Ovary (tissue), 9 donors: ENCODE measurements around the gene PNMA8C. TPM values are rescaled to one million over a fixed set of nuclear protein-coding genes. Genes with fewer than 3 reads are reported as not detected.

ENCODE experiments used
- DNase-seq, 5 donors: peaks; one replicate each; pipeline ENCODE4 v3.0.0-alpha.2; 2019 to 2020
- H3K27ac ChIP-seq, 2 donors: fragments of 200-600 bp; one replicate each; pipeline versions ENCODE4 v1.5.1 to v1.8.0; 2019 to 2022
- H3K27me3 ChIP-seq: fragments of 200-600 bp; one replicate; pipeline ENCODE4 v1.8.0; 2022
- H3K36me3 ChIP-seq: fragments of 200-600 bp; sonication (generic); one replicate; pipeline ENCODE4 v1.5.1; 2019
- H3K4me1 ChIP-seq: one replicate; pipeline ENCODE4 v1.8.1; 2013; ENCODE audit warnings: mild to moderate bottlenecking, moderate library complexity; ENCODE audit not compliant: insufficient read depth
- H3K4me3 ChIP-seq: fragments of 200-600 bp; sonication (generic); one replicate; pipeline ENCODE4 v1.5.1; 2017
- H3K9me3 ChIP-seq, 2 donors: fragments of 200-600 bp in 1 of 2; sonication (generic) in 1 of 2; one replicate each; pipeline versions ENCODE4 v1.5.1 to v1.8.1; 2013 to 2019; ENCODE audit warnings: mild to moderate bottlenecking in 1 of 2, moderate library complexity in 1 of 2
- CTCF ChIP-seq, 3 donors: fragments of 450-650 bp in 2 of 3; fragments of 200-600 bp in 1 of 3; IDR thresholded peaks; one replicate each; pipeline versions ENCODE4 v1.5.1 to v1.8.0; 2016 to 2022; ENCODE audit warnings: antibody characterized with exemption in 3 of 3, mild to moderate bottlenecking in 1 of 3
- EP300 ChIP-seq: sonication (generic); formaldehyde crosslinking; IDR thresholded peaks from one replicate; pipeline ENCODE4 v1.6.1; 2017; ENCODE audit warnings: antibody characterized with exemption
- POLR2A ChIP-seq: fragments of 450-650 bp; IDR thresholded peaks from one replicate; pipeline ENCODE4 v1.6.1; 2017; ENCODE audit warnings: antibody characterized with exemption, mild to moderate bottlenecking, moderate library complexity
- WGBS, 3 donors: extraction: QIAGEN DNeasy Blood & Tissue Kit in 1 of 3; methylation state at CpG; one replicate each; pipeline versions ENCODE4 v1.1.5 to v1.1.7; 2013 to 2017; 5-methylcytosine and 5-hydroxymethylcytosine counted together
- intact Hi-C, 4 donors: fragments of 100-400 bp; cut with DNase I; formaldehyde crosslinking; loops; one replicate each; pipeline versions ENCODE4 v1.11.0 to v1.15.1; 2022 to 2023
- polyA plus RNA-seq, 2 donors: library from polyadenylated mRNA; stranded (reverse); fragments of 200-250 nt in 1 of 2; fragments of 350-450 nt in 1 of 2; fragmentation: Illumina TruSeq in 1 of 2; extraction: RNeasy Lipid Tissue Mini Kit (QIAGEN cat#74804) in 1 of 2; gene quantifications; one replicate each; pipeline ENCODE4 v1.2.3, GENCODE V29; 2013 to 2014
- total RNA-seq, 7 donors: library from RNA; depleted of rRNA in 2 of 7; stranded (reverse); fragments of >200 nt in 2 of 7; fragmentation: NEBNext Ultra II Directional in 3 of 7; extraction: Animal tissue kit (Norgen Biotek cat#: 25700) in 3 of 7; gene quantifications; one replicate each; pipeline versions ENCODE4 v1.1.0 to v1.2.4, GENCODE V29; 2016 to 2023
- donor health status: DM: no; HTN: no; CAD: no; lungs with moderate emphysema.
- donor health status: DM: no; HTN: no; CAD: no.
- donor health status: Bipolar disorder and iron deficiency.
- donor health status: DM: yes; HTN: yes; CAD: no.
- donor health status: DM: no; HTN: no; CAD: no.
- donor health status: DM: yes; HTN: yes; CAD: no.

PNMA8C gene
- total and polyA plus RNA-seq, 9 donors, result 0.15 to 0.82 (median 0.35) TPM; not detected in 1

- 82 to 85% (median 84%) methylated on average over 33 of the region's 33 CpGs for WGBS, 3 donors
- H3K36me3 ChIP-seq, result no peaks in the 10 kb centered on the region
These were observed 37.2 kb downstream of the PNMA8C start for GRCh38 chr19:46391296-46392251.

GRCh38 chr19:46390866-46391265 is 37.9 kb downstream of the PNMA8C start:
- Histone ChIP-seq H3K27ac (no peak overlapping the region), H3K4me1 (peaks cover 2% of the 10 kb centered on the region), H3K27me3 (no peaks in the 10 kb centered on the region), H3K4me3 (no peak overlapping the region), H3K36me3 (no peaks in the 10 kb centered on the region), H3K9me3 (no peaks in the 10 kb centered on the region)
- TF ChIP-seq EP300 (no peak), CTCF (IDR thresholded peaks at IDR 0.05) (no peak), POLR2A (no peak)
- peak in 3 of 5 donors; percentile 25 to 39 (median 26) for DNase-seq
- WGBS, 3 donors, result 86 to 88% (median 87%) methylated on average over 18 of the region's 18 CpGs
- intact Hi-C loops, result loop anchor here in 3 of 4 donors (5.0 to 10.0 kb wide), 3 partner anchors 106 to 114 kb away; no protein-coding TSS in a partner anchor

More at GRCh38 chr19:46391296-46392251, 37.2 kb downstream of the PNMA8C start:
- peak in 3 of 5 donors; percentile 33 to 47 (median 34) for DNase-seq
- peaks cover 2% of the 10 kb centered on the region for H3K4me1 ChIP-seq
- H3K9me3 ChIP-seq, result no peaks in the 10 kb centered on the region
- peak overlapping the region in 1 of 2 donors; percentile 42 for H3K27ac ChIP-seq
- TF ChIP-seq EP300 (no peak), CTCF (IDR thresholded peaks at IDR 0.05) (no peak), POLR2A (no peak)
- no peaks in the 10 kb centered on the region for H3K27me3 ChIP-seq
- H3K4me3 ChIP-seq, result no peak overlapping the region
- intact Hi-C loops, result loop anchor here in 3 of 4 donors (5.0 to 10.0 kb wide), 3 partner anchors 107 to 114 kb away; no protein-coding TSS in a partner anchor

GRCh38 chr19:46390121-46390858 is 38.4 kb downstream of the PNMA8C start:
- Histone ChIP-seq H3K9me3 (no peaks in the 10 kb centered on the region), H3K36me3 (no peaks in the 10 kb centered on the region), H3K27me3 (no peaks in the 10 kb centered on the region), H3K4me1 (peaks cover 2% of the 10 kb centered on the region), H3K4me3 (no peak overlapping the region), H3K27ac (no peak overlapping the region)
- 90% methylated on average over 16 of the region's 16 CpGs for WGBS, 3 donors
- TF ChIP-seq POLR2A (no peak), CTCF (IDR thresholded peaks at IDR 0.05) (no peak), EP300 (no peak)
- intact Hi-C loops, result loop anchor here in 3 of 4 donors (5.0 to 10.0 kb wide), 3 partner anchors 105 to 113 kb away; no protein-coding TSS in a partner anchor
- peak in 2 of 5 donors; percentile 24 to 34 for DNase-seq
